Activated T-cell treated with anti-CD3 and anti-CD28 coated beads for 24 hours (primary cell): ENCODE data around the gene GRK5.

Experiments used
- DNase-seq: peaks from one replicate; pipeline ENCODE4 v3.0.0-alpha.2; 2020; ENCODE audit warnings: low read depth

GRK5 gene

DNA sequence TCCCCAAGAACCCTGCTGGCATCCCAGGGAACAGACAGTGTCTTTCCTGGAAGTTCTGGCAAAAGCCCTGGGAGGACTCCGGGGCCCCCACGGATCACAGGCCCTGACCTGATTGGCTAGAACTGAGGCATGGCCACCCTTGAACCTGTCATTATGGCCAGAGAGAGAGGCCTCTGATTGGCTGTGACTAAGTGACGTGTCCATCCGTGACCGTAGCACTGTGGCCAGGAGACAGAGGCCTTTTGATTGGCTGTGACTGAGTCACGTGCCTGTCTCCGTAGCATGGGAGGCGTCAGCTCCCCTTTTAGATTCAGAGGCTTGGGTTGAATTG, 171.3 kb downstream of the GRK5 start:
- no peak for DNase-seq

DNA sequence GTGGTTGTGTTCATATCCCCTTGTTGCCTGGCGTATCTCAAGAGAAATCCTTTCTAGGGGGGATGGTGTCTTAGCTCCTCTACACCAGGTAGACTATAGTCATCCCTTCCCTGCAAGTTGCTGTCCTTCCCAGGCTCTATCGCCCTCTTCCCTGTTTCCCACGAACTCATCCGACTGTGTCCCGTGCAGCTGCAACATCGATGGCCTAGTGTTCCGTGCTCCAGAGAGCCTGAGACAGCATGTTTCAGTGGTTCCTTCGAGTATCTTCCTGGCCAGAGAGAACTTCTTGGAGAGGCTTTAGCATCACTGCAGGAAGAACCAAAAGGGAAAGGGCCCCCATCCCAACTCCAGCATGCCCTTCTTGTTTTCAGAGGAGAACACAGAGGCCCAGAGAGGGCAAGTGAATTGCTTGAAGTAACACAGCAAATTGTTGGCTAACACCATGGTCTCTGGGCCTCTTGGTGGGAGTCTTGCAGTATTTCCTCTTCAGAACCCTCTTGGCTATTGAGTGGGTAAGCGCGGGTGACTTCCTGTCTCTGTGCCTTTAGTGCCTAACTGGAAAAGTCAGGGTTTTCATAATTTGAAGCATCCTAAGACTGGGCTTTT, 172.2 kb downstream of the GRK5 start:
- DNase-seq, result no peak

DNA sequence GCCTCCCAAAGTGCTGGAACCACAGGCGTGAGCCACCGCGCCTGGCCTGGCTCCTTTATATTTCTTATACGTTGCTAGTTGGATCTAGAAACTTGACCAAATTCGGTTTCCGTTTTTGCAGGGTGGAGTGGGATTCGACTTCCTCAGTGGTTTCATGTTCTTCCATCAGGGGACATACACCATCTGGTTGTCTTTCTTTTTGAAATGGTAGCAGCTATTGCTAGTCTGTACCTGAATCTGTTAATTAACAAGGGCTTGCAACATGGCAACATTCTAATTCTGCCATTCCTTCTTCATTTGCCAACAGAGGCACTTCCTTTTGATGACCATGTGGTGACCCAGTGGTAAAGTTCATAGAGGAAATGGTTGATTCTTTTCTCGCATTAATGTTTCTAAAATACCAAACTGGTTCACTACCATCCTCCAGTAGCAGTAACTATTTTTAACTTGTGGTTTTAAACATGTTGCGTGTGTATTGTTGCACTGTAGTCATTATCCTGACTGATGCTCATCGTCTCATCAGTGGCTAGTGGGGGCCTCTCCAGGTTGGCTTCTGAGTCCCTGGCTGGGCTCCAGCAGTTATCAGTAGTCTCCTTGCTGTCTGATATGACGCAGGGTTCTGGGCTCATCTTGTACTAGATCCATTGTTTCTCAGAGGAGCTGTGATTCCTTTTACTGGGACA, 175.9 kb downstream of the GRK5 start:
- DNase-seq, result no peak

DNA sequence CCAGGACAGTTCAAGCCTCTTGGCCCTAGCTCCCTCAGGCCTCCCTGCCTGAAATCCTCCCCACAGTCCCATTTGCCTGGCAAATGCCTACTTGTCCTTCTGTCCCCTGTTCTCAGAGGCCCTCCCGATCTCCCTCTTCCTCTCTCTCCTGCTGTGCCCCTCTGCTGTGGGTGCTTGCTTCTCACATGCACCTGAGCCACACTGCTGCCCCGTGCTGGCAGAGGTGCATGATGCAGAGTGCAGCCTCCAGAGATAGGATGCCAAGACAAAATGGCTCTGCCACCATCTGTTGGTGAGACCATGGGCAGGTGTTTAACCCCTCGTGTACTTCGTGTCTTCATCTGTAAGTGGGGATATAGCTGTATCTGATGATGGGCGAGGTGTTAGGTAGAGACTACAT, 176.8 kb downstream of the GRK5 start:
- no peak for DNase-seq

DNA sequence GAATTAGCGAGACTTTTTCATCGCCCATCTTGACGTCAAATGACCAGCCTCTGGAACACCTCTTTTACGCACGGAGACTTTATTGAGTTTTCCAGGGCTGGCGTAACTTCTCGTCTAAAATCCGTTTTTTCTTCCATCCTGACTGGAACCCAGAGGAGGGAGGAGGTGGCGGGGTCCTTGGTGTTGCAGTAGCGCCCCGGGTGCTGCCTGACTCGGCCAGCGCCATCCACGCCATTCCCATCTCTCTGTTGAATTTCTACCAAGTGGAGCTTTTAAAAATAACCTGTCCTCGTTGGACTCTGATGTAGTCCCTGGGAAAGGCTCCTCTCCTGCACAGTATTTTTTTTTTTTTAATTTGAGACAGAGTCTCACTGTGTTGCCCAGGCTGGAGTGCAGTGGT, 179.3 kb downstream of the GRK5 start:
- DNase-seq, result no peak

DNA sequence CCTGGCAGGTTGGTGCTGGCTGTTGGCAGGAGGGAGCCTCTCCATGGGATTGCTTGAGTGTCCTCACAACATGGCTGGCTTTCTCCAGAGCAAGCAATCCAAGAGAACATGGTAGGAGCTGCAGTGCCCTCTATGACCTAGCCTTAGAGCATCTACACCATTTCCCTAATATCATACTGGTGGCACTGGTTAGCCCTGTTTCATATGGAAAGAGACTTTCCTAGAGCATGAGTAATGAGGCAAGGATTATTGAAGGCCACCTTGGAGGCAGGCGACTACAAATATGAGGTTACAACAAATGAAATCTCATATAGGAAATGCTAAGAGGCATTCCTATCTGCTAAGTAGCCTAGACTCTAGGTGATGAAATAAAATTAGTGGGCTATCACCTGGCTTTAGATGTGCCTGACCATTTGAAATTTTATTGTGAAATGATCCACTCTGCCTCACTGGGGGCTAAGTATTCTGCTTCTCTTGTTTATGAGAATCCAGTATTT, 181.5 kb downstream of the GRK5 start:
- no peak for DNase-seq

DNA sequence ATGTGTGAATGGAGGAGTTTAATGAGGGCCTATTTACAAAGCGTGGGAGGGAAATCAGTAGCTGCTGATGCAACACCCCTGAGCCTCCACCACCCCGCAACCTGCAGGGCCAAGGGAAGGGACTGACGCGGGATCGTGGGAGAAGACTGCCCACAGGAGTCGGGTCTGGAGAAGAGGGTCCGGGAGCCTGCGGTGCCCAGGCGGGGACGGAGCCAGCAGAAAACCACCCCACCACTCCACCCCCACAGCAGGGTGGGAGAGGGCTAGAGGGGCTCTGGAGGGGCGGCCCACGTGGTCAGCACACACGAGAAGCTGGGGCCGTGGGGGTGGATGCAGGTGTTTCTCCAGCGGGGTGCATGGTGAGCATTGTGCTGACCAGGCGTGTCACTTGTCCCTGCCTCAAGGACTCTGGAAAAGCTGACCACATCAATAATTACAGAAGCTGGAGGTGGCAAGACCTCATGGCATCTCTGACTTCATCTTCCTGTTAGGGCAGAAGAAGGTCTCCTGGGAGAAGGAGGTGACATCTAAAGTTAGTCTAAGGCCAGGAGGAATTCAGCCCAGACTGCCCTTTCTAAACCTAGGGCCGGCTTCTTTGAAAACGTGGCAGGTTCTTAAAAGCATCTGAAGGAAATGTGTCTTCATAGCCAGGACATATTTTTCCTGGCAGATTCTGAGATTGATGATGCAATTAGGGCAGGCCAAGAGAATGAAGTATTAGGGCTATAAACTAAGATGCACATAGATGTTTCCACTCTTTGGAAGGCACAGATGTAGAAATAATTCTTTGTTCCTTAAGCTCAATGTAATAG, 184.3 kb downstream of the GRK5 start:
- DNase-seq, result no peak

DNA sequence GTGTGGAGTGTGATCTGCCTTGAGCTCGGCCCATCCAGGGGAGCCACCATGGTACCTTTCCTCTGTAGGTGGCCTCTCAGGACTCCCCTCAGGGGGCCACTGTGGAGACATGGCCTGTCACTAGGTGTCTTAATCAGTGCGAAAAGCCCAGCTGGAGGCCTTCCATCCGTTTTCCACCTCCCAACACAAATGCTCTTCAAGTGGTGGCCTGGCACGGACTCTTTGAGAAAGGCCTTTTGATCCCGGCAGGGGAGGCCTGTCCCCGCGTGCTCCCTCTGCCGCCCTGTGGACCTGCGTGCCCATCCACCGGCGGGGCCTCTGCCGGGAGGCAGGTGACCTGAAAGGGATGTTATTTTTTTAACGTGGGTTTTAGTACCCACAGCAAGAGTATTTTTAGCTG, 185.6 kb downstream of the GRK5 start:
- DNase-seq, result no peak

DNA sequence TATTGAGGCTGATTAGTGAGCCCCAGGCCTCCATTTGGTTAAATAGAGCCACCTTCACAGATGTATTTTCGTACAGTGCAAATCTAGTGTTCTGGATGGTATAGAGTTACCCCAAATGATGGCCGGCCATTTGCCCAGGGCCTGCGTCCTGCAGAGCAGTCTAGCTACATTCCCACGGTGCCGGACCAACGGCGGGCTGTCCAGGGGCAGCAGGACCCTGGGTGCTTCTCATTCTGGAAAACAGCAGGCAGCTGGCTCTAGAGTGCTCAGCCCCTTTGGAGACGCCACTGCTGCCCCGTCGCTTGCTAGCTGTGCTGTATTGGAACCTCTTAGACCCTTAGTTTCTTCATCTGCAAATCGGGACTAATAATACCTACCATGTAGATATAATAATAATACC, 186.1 kb downstream of the GRK5 start:
- DNase-seq, result no peak

DNA sequence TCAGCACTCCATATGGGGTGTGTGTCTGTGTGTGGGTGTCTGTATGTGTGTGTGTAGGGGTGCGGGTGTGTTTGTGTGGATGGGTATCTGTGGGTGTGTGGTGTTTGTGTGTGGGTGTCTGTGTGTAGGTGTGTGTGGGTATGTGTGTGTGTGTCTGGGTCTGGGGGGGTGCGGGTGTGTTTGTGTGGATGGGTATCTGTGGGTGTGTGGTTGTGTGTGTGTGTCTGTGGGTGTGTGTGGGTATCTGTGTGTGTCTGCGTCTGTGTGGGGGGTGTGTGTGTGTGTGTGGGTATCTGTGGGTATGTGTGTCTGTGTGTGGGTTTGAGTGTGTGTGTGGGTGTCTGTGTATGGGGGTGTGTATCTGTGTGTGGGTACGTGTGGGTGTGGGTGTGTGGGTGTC, 186.5 kb downstream of the GRK5 start:
- no peak for DNase-seq

DNA sequence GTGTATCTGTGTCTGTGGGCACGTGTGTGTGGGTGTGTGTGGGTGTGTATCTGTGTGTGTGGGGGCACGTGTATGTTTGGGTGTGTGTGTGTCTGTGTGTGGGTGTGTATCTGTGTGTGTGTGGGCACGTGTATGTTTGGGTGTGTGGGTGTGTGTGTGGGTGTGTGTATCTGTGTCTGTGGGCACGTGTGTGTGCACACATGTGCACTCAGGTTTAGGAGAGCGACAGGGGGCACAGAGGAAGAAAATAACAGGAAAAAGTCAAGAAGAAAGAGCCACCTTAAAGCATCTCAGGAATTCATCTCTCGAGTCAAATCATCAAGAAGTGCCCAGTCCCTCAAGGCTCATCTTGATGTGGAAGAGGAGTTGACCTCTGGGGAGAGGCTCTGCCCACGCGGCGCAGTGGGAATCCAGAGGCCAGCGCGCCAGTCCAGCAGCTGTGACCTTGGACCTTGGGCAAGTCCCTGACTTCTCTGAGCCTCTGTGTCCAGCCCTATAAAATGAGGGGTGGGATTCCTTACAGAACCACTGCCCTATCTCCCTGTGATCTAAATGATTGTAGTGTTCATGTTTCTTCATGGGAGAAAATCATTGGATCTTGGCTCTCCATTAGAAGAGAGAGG, 187.4 kb downstream of the GRK5 start:
- no peak for DNase-seq

DNA sequence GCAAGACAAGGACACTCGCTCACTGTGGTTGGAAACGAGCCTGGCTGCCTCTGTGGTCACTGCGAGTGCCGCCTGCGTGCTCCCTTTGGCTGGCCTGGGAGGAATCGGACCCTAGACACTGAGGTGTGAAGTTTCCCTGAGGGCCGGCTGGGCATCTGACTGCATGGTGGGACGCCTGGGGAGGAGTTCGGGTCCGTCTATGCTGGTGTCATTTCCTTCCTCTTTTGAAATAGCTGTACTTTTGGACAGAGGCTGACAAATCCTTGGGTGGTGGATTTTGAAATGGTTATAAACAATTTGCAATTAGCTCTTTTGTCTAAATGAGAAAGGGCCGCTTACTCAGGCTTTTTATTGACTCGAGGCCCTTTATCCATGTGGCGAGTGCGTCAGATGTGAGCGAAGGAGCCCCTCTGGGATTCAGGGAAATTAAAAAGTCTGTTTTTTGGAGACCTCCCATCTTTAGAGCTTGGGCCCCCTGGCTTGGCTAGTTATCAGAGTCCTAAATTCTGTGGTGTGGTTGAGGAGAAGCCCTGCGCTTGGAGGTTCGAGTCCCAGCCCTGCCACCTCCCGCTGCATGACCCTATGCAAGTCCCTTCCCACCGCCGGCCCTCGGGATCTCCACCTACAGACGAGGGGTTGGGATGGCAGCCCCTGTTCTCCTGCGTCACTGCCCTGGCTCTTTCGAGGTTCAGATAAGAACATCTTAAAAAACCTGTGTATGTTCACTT, 188.1 kb downstream of the GRK5 start:
- DNase-seq, result no peak

DNA sequence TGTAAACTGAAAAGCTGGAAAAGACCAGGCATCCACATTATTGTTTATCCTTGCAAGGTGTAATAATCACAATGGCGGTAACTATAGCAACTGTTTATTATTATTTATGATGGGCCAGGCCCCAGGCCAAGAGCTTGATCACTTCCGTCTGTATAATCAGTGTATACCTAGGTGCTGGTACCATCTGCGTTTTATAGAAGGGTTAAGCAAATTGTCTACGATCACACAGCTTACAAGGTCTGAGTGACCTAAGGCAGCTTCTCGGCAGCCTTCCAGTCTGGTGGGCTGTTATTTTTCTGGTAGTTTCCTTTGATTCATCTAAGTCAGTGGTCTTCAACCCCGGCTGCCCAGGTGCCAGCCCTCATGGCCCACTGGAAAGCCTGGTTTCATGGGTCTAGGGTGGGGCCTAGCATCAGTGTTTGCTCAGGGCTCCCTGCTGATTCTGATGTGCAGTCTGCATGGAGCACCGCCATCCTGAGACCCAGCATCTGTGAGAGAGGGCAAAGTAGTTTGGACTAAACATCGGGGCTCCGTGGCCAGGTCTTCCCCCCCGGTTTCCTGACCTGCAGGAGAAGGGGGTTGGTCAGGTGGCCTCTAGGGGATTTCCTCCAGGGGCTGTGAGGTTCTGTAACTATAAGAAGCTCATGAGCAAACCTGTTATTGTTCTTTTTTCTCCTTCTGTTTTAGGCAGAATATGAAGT, 188.8 kb downstream of the GRK5 start:
- no peak for DNase-seq

DNA sequence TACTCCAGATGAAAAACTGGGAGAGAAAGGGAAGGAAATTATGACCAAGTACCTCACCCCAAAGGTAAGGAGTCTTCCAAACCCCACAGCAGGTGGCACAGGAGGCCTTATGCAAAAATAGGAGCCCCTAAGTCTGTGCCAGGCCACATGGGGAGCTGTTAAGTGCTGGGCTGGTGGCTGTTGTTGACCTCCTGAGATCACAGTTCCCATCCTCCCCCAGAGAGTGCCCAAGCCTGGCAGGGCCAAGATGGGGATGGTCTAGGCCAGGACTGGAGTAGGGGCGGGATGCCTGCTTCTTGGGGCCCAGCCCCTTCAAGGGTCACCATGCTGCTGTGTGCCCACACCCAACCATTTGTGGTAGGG, 189.3 kb downstream of the GRK5 start:
- DNase-seq, result no peak

DNA sequence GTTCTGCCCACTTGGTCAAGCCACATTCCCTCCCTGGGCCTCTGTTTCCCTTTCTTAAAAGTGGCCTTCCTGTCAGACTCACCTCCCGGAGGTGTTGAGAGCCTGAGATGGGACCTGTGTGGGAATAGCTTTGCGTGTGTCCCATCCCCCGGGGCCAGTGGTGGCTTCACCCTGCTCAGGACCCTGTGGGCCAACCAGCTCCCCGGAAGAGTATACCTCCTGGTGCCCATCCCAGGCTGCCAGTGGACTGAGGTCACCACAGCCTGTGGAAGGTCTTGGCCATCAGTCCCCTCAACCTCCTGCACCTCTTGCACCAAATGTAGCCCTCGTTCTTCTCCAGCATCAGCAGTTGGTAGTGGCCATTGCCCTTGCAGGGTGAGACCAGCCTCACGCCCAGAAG, 190.0 kb downstream of the GRK5 start:
- no peak for DNase-seq

DNA sequence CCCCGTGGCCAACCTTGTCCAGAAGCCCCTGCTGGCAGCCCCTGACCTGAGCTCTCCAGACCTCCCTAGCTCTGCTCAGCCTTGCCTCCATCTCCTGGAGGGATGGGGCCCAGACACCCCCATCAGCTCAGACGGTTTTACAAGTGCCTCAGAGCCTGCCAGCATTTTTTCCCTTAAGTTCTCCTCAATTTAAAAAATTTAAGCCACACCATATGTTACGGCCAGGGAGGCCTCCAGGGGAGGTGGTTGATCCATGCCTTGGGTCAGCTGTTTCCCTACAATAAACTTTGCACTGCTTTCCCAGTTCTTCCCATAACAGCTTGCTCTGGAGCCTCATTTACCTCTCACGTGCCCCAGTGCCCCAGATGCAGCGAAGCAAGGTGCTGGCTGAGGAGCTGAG, 191.6 kb downstream of the GRK5 start:
- DNase-seq, result no peak

DNA sequence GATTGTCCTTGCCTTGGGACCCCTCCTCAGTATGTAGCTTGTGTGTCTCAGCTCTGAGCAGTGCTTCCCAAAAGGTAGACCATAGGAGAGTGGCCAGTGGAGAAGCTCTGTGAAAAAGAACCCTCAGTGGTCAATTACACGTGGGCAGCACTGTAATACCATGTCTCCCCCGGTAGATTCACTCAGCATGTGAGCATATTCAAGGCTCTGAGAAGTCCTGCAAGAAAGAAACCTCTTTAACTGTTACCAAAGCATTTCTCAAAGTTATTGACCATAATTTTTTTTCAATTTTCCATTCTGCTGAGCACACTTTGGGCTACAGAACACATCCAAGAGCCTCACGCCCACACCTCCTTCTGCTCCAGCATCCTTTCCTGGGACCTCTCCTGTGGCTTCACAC, 192.1 kb downstream of the GRK5 start:
- DNase-seq, result no peak

DNA sequence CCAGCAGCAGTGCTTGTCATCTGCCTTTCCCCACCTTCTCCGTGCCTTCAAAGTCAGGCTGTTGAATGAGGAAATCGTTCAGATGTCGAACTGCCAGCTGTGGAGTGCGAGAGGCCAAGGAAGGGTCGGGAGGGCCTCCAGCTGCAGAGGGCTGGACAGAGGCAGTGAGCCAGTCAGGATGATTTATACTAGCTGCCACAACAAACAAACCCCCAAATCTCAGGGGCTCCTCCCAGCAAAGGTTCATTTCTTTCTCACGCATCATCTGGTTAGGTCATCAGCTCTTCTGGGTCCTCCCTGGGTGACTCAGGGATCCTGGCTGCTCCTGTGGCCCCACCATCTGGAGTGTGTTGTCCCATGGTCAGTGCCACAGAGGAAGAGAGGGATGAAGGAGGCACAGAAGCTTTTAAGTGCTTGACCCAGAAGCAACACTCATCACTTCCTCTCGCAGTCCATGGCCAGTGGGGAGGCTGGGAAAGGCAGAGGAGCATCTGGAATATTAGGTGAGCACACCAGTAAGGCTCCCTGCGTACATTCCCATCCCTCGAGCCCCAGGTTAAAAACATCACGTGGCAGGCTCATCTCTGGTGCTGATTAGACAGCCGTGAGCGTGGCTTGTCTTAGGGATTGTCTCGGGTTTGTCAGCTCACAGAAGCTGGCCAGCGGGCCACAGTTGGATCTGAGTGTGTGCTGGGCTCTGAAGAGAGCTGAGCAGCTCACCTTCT, 194.5 kb downstream of the GRK5 start:
- DNase-seq, result no peak

DNA sequence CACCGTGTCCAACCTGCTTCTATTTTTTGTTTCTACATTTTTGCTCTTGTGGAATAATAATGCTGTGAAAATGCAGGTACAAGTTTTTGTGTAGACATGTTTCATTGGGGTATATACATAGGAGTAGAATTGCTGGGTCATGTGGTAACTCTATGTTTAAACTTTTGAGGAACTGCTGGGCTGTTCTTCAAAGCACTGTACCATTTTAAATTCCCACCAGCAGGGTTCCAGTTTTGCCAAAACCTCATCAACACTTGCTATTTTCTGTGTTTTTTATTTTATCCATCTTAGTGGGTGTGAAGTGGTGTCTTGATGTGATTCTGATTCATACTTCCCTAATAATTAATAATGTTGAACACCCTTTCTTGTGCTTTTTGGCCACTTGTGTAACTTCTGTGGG, 196.6 kb downstream of the GRK5 start:
- DNase-seq, result no peak

DNA sequence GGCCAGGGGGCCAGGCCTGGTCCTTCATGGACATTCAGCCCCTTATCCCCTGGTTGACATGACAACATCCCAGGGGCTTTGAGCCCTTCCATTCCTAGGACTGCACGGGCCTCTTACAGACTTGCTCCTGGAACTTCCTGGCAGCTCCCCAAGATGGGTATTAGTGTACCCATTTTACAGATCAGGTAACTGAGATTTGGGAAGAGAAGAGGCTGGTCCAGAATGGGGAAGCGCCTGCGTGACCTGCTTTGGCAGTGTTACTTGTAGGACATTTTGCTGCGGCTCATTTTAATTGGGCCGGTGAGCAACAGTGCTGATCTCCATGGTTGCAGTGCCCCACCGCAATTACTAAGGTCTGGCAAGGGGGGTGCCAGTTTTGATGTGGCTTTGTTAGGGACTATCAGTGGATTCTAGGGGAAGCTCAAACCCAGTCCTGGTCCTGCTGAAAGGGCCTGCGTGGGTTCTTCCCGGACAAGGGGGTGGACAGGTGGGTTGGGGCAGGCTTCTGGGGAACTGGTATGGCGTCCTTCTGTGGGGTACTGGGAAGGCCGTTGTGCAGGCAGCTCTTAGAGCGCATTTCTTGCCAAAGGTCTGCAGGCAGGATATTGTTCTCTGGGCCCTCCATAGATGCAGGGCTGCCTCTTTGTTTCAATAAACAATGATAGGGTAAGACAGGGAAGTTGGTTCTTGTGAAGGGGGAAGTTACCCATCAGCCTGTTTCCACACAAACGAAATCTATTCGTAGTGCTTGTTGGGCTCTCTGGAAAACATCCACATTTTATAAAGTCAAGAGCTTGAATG, 197.5 kb downstream of the GRK5 start:
- DNase-seq, result no peak
